ENCODE measurements around the gene ARHGAP9.
"Not testable (repeated sequence)": the region's sequence is repeated elsewhere in the genome, so short reads cannot be mapped to it uniquely, and the experiment has no call there.

GRCh38 chr12:57514246-57514645 is 34.6 kb upstream of the ARHGAP9 start:
- TF ChIP-seq CTCF, POLR2A (IDR thresholded peaks at IDR 0.05): not testable (repeated sequence)
